HPDE6-E6E7 (cell line): ENCODE measurements around the gene REX1BD.
"Not testable (repeated sequence)": the region's sequence is repeated elsewhere in the genome, so short reads cannot be mapped to it uniquely, and the experiment has no call there.

Experiments
- DNase-seq: peaks from one replicate; pipeline ENCODE4 v3.0.0; 2011; ENCODE audit warnings: missing footprints; ENCODE audit errors: extremely low spot score

Gene REX1BD

DNA sequence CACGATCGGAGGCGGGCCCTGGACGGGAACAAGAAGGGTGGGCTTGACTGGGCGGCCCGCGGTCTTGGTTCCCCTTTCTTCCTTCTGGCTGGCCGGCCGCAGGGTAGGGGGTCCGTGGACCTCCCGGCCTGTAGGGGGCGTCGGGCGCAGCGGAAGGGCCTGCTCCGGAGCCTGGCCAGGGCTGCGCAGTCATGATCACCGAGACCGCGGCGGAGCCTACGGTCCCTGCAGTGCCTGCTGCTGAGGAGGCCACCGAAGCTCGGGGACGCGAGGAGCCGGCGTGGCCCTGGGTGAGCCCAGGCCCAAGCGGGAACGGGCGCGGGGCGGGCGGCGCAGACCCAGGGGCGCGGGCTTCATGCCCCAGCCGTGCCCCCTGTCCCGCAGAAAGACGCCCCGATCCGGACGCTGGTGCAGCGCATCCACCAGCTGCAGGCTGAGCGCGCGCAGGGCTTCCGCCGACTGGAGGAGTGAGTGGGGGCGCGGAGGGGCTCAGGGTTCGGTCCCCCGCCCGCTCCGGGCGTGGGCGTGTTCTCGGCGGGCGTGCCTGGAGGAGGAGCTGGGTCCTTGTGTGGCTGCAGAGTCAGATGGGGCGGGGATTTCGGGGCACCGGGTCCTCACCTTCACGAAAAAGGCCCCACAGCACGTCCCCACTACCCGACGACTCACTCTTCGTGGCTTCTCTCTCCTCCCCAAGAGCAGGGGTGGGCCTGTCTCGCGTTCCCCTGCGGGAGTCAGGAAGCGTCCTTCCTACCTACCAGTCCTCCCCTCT, at the start of gene REX1BD:
TSS of gene REX1BD (plus strand) at position 188 of the 769 bp plus-strand sequence. CDS start at position 192, 4 bp downstream.
- peak; percentile 70 for DNase-seq

- DNase-seq = no peak
Measured at GRCh38 chr19:18539372-18539771, 49.2 kb upstream of the REX1BD start.

GRCh38 chr19:18540200-18540599, 48.4 kb upstream of the REX1BD start:
- not testable (repeated sequence) for DNase-seq

GRCh38 chr19:18541258-18541991, 47.2 kb upstream of the REX1BD start:
- no peak for DNase-seq

- no peak for DNase-seq
Measured at GRCh38 chr19:18541992-18542940, 46.3 kb upstream of the REX1BD start.

- DNase-seq = peak; percentile 93
Measured at GRCh38 chr19:18542941-18543813, 45.4 kb upstream of the REX1BD start, which contains the start of gene FKBP8. Gene FKBP8 (minus strand): TSS chr19:18543573. CDS start chr19:18541970, 1,603 bp downstream.

- peak; percentile 62 for DNase-seq
Measured at GRCh38 chr19:18543814-18544475, 44.7 kb upstream of the REX1BD start.

DNA sequence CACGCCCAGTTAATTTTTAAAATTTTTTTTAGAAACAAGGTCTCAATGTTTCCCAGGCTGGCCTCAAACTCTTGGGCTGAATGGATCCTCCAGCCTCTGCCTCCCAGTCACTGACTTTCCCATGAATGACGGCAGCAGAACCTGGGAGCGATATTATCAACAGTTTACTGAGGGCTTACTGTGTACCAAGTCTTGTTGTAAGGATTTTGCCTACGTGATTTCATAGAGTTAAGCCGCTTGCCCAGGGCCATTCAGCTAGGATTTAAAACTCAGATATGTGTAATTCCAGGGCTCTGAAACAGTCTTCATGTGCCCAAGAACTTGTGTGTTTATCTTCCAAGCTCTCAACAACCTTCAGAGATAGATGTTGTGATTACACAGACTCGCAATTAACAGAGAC, 37.0 kb upstream of the REX1BD start:
- no peak for DNase-seq

DNA sequence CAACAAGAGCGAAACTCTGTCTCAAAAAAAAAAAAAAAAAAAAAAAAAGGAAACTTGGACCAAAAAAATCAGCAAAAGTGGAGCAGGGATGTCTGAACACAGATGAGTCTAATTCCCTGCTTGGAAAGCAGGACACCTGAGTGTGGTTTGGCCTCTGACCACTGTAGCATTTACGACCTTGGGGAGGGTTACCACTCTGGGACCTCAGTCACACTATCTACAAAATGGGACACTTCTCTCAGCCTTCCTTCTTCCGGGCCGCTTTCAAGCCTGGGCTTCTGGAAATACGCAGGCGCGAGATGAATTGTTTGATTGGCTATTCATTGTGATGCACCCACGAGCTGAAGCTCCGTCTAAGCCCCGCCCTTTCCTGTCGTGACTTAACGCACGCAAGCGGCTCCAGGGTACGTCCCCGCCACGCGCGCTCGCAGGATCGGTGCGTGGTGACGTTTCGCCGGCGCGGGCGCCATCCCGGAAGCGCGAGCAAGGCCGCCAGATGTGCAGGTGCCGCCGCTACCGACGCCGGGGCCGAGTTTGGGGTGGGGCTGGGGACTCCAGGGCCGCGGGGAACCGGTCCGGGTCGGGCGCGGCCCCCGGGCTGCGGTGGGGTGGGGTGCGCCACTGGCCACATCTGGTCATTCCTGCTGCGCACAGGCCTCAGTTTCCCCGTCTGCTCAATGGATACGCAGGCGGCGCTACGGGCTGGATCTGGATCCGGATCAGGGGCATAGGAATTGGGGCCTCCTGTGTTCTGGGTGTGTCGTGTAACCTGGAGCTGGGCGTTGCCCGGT, 31.0 kb upstream of the REX1BD start, which contains the start of gene KXD1:
TSS of gene KXD1 (plus strand) at position 460 of the 791 bp plus-strand sequence. CDS start 4,187 bp downstream, outside the sequence.
- peak; percentile 94 for DNase-seq

DNA sequence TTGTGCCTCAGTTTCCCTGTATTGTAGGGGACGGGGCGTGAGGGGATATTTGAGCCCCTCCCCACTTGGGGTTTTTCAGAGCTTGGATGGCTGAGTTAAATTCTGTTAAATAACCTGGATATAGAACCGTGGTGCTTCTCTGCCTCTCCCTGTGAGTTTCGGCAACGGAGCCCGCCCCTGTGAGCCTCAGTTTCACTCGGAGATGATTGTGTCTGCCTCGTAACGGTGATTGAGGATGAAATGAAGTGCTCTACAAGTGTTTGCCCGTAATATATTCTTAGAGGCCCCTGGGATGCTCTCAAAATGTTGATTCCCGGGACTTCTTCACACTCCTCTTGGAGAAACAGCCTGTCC, 30.4 kb upstream of the REX1BD start:
- no peak for DNase-seq

GRCh38 chr19:18558604-18559003, 30.0 kb upstream of the REX1BD start:
- DNase-seq = no peak

DNA sequence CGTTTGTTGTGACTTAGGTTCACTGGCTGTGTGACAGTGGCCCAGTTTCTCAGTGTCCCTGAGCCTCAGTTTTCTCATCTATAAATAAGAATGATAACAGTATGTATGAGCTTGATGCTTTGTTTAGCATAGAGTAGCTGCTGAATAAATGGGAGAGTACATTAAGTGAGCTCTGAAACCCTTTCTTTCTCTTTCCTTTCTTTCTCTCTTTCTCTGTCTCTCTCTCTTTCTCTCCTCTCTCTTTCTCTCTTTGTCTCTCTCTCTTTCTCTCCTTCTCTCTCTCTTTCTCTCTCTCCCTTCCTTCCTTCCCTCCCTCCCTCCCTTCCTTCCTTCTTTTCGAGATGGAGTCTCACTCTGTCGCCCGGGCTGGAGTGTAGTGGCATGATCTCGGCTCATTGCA, 28.9 kb upstream of the REX1BD start:
- DNase-seq = no peak

- DNase-seq = no peak
Measured at GRCh38 chr19:18562086-18562485, 26.5 kb upstream of the REX1BD start.

GRCh38 chr19:18566953-18567352, 21.6 kb upstream of the REX1BD start:
- DNase-seq = no peak

DNA sequence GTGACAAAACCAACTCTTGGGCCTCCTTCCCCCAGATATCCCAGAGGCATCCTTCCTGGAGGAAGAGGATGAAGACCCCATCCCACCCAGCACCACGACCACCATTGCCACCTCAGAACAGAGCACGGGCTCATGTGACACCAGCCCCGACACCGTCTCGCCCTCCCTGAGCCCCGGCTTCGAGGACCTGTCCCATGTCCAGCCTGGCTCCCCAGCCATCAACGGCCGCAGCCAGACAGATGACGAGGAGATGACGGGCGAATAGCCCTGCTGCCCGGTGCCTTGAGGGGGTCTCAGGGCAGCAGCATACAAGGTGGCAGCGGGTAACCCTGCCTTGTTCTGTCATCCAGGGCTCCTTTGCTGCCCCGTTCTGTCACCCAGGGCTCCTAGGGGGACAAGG, 20.2 kb upstream of the REX1BD start:
- no peak for DNase-seq

GRCh38 chr19:18571564-18572344, 16.8 kb upstream of the REX1BD start, which contains the start of gene UBA52:
Gene UBA52 (plus strand): TSS chr19:18571857. CDS start chr19:18573301, 1,444 bp downstream.
- peak; percentile 91 for DNase-seq

GRCh38 chr19:18574691-18575291, 13.8 kb upstream of the REX1BD start:
- DNase-seq = no peak

- DNase-seq = no peak
Measured at GRCh38 chr19:18576383-18576782, 12.2 kb upstream of the REX1BD start.
